RWPE1 (cell line): ENCODE results near the gene C19orf47.
A peak's percentile ranks its signal among the peaks of the same experiment; 100 is the strongest.

Experiments
- CTCF ChIA-PET: fragments of 350-600 bp; sonication (Branson Sonifier 250); formaldehyde crosslinking; extraction: SDS; loops from one replicate; lab custom pipeline; 2021; lab: Yijun Ruan, JAX
- POLR2A ChIA-PET: fragments of 400-600 bp; formaldehyde crosslinking; extraction: SDS; loops from one replicate; lab custom pipeline; 2020; ENCODE audit warnings: antibody characterized with exemption; ENCODE audit not compliant: low non-redundant PET; lab: Yijun Ruan, JAX
- DNase-seq: peaks from one replicate; pipeline ENCODE4 v3.0.0; 2012; ENCODE audit warnings: low spot score
- H3K27ac ChIP-seq: fragments of 450-650 bp; 2 replicates; pipeline ENCODE4 v1.5.1; 2017
- TF ChIP-seq, protein P1 (sequence below): fragments of 450-650 bp; conservative IDR thresholded peaks from 2 replicates; pipeline ENCODE4 v1.5.1; 2017; ENCODE audit warnings: low read depth, mild to moderate bottlenecking

Gene C19orf47

DNA sequence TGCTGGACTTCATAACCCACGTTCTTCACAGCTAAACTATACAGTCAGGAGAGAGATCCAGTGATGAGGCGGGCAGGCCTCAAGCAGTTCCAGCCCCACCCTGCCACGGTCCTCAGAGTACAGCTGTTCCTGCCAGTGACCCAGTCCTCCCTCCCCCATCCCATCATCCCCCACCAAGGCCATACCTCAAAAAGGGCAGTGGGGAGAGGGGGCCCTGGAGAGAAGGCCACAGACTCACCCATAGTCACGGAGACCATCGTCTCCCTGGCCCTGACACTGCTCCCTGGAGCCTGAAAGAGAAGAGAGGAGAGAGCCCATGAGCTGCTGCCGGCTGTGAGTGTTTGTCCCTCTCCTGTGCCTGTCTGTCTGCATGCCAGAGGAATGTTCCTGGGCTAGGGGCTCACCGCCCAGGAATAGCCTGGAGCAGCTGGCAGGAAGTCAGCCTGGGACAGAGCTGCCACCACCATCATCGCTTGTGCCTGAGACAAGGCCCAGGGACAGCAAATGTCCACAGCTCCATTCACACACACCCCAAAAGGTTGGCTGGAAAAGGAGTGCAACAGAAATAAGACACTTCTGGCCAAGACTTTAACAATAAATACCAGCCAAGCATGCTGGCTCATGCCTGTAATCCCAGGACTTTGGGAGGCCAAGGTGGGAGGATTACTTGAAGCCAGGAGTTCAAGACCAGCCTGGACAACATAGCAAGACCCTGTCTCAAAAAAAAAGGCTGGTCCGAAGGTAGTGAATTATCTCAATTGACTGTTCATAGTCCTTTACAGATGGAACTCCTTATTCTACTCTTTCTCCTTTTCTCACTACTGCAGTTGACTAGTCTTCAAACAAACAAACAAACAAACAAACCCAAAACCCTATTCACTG, 6.4 kb downstream of the C19orf47 start:
- DNase-seq: no peak
- peak overlapping the region; percentile 54 for H3K27ac ChIP-seq
- TF ChIP-seq, protein P1, sequence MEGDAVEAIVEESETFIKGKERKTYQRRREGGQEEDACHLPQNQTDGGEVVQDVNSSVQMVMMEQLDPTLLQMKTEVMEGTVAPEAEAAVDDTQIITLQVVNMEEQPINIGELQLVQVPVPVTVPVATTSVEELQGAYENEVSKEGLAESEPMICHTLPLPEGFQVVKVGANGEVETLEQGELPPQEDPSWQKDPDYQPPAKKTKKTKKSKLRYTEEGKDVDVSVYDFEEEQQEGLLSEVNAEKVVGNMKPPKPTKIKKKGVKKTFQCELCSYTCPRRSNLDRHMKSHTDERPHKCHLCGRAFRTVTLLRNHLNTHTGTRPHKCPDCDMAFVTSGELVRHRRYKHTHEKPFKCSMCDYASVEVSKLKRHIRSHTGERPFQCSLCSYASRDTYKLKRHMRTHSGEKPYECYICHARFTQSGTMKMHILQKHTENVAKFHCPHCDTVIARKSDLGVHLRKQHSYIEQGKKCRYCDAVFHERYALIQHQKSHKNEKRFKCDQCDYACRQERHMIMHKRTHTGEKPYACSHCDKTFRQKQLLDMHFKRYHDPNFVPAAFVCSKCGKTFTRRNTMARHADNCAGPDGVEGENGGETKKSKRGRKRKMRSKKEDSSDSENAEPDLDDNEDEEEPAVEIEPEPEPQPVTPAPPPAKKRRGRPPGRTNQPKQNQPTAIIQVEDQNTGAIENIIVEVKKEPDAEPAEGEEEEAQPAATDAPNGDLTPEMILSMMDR: no peak
- ChIA-PET CTCF (interaction anchor here (0.6 kb wide), 1 partner anchor 172 kb away, joined by 4 read pairs; no protein-coding TSS in a partner anchor), POLR2A (no interaction called here)

DNA sequence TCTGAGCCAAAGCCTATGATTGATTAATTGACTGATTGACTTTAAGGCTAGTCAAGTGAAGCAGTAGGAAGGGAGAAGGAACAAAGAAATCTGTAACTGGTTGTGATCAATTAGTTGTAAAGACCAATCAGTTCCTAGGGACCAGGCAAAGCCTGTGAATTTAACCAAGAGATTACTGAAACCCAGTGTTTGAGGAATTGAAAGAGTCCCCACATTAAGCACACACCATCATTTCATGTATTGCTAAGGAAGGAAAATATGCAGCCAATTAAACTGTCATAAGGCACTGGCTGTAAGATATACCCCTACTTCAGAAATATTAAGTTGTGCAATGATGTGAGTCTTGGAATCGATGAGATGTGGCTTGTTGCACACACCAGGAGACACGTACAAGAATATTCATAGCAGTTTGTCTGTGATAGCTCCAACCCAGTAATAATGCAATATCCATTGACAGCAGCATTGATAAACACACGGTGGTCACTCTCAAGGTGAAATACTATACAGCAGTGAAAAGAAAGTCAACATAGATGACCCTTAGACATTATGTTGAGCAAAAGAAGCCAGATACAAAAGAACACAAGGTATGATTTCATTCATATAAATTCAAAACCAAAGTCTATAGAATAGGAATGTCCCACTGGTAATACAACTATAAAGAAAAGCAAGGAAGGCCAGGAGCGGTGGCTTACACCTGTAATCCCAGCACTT, 9.0 kb downstream of the C19orf47 start:
- no peak overlapping the region for H3K27ac ChIP-seq
- ChIA-PET POLR2A (no interaction called here), CTCF (interaction anchor here (0.6 kb wide), 1 partner anchor 968 kb away, joined by 4 read pairs; no protein-coding TSS in a partner anchor)
- DNase-seq: no peak
- TF ChIP-seq, protein P1: no peak

DNA sequence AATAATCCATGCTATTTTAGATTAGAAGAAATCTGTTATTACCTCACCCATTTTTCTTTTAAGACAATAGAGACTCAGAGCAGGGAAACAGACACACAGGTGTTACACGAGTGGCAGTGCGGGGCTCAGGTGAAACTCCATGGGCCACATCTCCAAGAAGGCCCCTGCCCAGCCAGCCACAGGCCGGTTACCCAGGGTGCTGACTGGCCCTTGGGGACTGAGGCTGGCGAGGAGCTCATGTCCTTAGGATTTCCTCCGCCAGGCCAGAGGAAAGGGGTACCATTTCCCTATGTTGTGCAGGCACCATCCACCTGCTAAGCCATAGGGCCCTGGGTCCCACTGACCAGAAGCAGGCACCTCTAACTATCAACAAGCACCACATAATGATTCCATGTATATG, 10.6 kb downstream of the C19orf47 start:
- no peak overlapping the region for H3K27ac ChIP-seq
- DNase-seq: no peak
- ChIA-PET CTCF (no interaction called here), POLR2A (no interaction called here)
- TF ChIP-seq, protein P1: no peak

DNA sequence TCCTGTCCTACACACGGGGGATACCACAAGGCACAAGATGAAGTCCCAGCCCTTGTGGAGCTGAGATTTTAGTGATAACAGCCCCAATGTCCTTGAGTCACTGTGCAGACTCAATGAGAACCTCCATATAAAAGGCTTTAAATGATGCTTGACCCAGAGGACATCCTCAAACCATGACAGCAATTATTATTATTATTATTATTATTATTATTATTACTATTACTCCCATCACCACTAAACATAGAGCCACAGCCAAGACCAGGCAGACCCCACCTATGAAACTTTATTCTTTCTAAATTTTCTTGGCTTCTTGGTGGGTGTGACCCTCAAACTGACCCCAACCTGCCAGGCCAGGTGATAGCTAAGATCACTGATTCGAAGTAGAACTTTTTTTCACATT, 11.1 kb downstream of the C19orf47 start:
- CTCF ChIA-PET: interaction anchor here (0.5 kb wide), 1 partner anchor 478 kb away, joined by 4 read pairs; no protein-coding TSS in a partner anchor

DNA sequence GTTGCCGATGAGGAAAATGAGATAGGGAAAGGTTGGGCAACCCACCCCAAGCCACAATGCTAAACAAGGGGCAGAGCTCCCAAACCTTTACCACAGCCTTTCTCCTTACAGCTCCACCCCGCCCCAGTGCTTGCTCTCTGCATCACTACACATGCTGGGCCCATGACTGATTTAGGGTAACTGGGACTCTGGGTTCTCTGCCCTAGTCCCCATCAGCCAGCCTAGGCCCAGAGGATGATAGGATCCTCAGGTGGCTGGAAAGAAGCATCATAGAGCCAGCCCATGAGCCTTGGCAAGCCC, 11.6 kb downstream of the C19orf47 start:
- peak overlapping the region; percentile 12; the same call in 1 of the 2 replicates for H3K27ac ChIP-seq
- POLR2A ChIA-PET: no interaction called here
- CTCF ChIA-PET: interaction anchor here (0.5 kb wide), 1 partner anchor 478 kb away, joined by 4 read pairs; no protein-coding TSS in a partner anchor
- DNase-seq: no peak
- TF ChIP-seq, protein P1: no peak

More for the DNA sequence above, 11.1 kb downstream of the C19orf47 start:
- no peak overlapping the region for H3K27ac ChIP-seq
- no peak for DNase-seq
- TF ChIP-seq, protein P1: no peak
- POLR2A ChIA-PET: no interaction called here

DNA sequence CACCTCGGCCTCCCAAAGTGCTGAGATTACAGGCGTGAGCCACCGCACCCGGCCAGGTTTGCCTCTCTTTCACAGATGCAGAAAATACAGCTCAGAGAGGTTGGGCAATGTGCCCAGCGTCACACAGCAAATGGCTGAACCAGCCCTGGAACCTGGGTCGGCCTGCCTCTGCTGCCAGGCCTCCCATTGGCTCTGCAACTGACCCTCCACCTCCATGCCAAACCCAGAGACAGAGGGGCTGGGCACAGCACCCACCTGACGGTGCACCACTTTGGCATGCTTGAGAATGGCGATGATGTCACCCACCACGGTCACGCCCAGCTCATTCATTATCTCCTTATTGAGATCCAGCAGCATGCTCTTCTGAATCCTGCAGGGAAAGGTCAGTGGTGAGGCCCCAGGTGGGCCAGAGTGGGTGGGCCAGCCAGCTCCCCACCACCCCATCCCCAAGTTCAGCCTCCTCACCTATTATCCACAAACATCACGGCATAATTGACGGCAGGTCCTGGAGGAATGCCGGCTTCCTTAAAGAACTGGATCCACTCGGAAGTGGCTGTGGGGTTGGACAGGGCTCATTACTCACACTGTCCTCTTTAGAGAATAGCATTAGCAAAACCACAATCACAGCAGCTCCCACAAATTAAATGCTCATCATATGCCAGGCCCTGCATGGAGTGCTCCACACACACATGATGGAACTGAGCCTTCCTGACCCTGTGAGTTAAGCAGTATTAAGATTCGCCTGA, 12.2 kb downstream of the C19orf47 start:
- ChIA-PET POLR2A (no interaction called here), CTCF (no interaction called here)
- no peak for DNase-seq
- peak overlapping the region; percentile 12; the same call in 1 of the 2 replicates for H3K27ac ChIP-seq
- TF ChIP-seq, protein P1: no peak
